Stimulated activated CD4-positive, alpha-beta T cell treated with anti-CD3 and anti-CD28 coated beads, Interleukin-15, amount 100 ng/mL, for 1 hour (primary cell): ENCODE results near the gene MARK3.

ENCODE experiments used
- DNase-seq, 2 donors: peaks; one replicate each; pipeline ENCODE4 v3.0.0-alpha.2; 2020; ENCODE audit warnings: low read depth in 1 of 2, low spot score in 1 of 2

MARK3 gene

GRCh38 chr14:103535081-103535890 is 150.1 kb downstream of the MARK3 start:
- DNase-seq: no peak

- DNase-seq: no peak
Measured at GRCh38 chr14:103535891-103536565, 150.8 kb downstream of the MARK3 start.

GRCh38 chr14:103536693-103537092 is 151.5 kb downstream of the MARK3 start:
- no peak for DNase-seq

GRCh38 chr14:103537175-103537990 is 152.2 kb downstream of the MARK3 start:
- no peak for DNase-seq

- no peak for DNase-seq
Measured at GRCh38 chr14:103538291-103539055, 153.3 kb downstream of the MARK3 start.

- no peak for DNase-seq
Measured at GRCh38 chr14:103539056-103539825, 154.0 kb downstream of the MARK3 start.

GRCh38 chr14:103540821-103541708 is 155.8 kb downstream of the MARK3 start:
- no peak for DNase-seq

- no peak for DNase-seq
Measured at GRCh38 chr14:103541709-103542604, 156.7 kb downstream of the MARK3 start.

GRCh38 chr14:103542605-103543088 is 157.4 kb downstream of the MARK3 start:
- no peak for DNase-seq

- DNase-seq: no peak
Measured at GRCh38 chr14:103543140-103543539, 157.9 kb downstream of the MARK3 start.

GRCh38 chr14:103543721-103544387 is 158.6 kb downstream of the MARK3 start:
- DNase-seq: no peak

GRCh38 chr14:103544388-103545218 is 159.4 kb downstream of the MARK3 start:
- DNase-seq: no peak

GRCh38 chr14:103545219-103545914 is 160.2 kb downstream of the MARK3 start:
- DNase-seq: no peak

- no peak for DNase-seq
Measured at GRCh38 chr14:103545915-103546651, 160.9 kb downstream of the MARK3 start.
